ENCODE measurements around the gene ZNF580.

ZNF580 gene

DNA sequence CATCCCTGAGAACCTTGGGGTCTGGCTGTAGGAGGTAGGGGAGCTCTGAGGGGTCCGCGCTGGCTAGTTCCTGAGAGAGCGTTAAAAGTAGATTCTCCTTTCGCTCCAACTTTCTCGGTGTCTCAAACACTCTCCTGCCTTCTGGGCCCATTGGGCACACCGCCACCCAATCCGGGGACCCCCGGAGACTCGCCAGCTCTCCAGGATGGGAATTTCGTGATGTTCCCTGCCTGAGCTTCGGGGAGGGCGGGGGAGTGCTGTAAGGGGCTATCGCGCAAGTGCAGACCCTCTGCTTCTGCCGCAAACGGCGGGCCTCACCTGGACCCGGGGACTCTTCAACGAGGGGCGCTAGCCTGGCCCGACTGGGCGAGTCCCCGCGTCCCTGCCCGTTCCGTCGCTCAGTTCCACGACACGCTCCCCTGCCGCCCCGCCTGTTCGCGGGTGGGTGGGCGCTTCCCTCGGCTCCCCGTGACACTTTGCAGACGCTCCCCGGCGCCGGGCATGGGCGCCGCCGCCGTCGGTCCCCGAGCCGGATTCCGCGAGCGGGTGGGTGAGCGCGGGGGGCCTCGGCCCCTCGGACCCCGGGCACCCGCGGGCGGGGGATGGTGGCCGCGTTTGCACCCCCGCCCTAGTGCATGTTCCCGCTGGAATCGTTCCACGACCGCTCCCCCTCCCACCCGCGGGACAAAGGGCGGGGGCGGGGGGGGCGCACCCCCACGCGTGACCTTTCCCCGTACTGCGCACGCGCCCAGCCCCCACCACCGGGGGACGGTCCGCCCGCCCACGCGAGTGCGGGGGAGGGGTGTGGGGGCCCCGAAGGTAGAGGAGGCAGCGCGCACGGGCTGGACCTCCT, 7.2 kb downstream of the ZNF580 start, which contains the start of gene CCDC106:
Gene CCDC106 (plus strand): TSS at position 481 of the 853 bp plus-strand sequence. CDS start 835 bp downstream, outside the sequence.
- DNase-seq (ENCODE audit: low spot score) = no peak

DNA sequence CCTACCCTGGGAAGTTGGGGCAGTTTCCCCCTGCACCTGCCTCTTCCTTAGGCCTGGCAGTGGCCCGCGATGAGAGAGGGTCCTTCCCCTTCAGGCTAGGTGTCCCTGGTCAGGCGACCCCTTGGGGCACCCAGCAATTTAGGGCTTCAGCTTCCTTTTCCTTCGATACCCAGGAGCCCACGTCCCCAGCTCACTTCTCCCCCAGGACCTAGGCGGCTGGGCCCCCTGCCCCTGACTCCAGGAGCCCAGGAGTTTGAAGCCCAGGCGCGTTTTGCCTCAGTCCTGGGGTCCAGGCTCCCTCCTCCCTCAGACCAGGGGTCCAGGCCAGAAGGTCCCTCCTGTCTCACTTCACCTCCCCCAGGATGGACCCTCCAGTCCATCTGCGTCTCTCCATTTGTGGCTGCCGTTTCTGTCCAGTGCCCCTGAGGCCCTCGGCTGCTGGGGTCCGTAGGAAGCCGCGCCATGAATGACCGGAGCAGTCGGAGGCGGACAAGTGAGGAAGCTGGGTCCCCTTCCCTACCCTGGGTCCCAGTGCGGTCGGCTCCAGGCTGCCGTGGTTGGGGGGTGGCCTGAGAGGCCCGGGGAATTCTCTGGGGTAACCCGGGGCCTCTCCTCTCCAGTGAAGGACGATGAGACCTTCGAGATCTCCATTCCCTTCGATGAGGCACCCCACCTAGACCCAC, 7.9 kb downstream of the ZNF580 start:
- no peak for DNase-seq (ENCODE audit: low spot score)

- DNase-seq (ENCODE audit: low spot score) = no peak
Measured at GRCh38 chr19:55649268-55650125, 8.7 kb downstream of the ZNF580 start.

- no peak for DNase-seq (ENCODE audit: low spot score)
Measured at GRCh38 chr19:55650126-55650557, 9.3 kb downstream of the ZNF580 start.

DNA sequence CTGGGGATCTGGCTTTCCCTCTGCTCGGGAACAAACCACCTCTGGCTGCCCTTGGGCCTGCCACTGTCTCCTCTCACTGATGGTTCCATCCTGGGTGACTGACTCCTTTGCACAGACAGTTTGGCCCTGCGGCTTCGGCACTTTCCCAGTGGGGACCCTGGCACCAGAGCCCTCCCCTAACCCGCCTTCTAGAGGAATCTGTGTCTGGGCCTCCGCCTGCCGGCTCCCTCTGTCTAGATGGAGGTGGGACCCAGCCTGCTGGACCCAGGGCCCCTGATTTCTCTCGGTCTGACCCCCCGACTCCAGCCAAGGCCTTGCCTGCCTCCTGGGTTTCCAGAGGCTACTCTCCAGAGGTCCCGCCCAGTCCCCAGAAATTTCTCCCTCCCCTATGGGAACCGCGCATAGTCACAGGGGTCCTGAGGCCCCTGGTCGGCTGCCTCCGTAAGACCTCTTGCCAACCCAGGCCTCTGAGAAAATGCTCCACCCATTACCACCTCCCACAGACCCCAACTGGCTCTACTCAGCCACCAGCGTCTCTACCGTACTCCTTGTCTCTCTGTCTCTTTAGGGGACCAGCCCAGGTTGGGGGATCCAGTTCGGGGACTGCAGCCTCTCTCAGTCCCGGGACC, 9.9 kb downstream of the ZNF580 start:
- DNase-seq (ENCODE audit: low spot score) = no peak

DNA sequence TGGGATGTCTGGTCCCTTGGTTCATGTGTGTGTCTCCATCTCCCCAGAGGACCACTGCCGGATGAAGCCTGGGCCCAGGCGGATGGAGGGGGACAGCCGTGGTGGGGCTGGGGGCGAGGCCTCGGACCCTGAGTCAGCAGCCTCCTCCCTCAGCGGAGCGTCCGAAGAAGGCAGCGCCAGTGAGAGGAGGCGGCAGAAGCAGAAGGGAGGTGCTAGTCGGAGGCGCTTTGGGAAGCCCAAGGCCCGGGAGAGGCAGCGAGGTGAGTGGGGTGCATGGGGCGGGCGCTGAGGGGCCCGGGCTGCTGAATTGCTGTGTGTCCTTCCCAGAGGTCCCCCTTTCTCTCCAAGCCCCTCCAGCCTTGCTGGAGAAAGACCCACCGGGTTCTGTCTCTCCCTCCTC, 10.4 kb downstream of the ZNF580 start:
- no peak for DNase-seq (ENCODE audit: low spot score)

DNA sequence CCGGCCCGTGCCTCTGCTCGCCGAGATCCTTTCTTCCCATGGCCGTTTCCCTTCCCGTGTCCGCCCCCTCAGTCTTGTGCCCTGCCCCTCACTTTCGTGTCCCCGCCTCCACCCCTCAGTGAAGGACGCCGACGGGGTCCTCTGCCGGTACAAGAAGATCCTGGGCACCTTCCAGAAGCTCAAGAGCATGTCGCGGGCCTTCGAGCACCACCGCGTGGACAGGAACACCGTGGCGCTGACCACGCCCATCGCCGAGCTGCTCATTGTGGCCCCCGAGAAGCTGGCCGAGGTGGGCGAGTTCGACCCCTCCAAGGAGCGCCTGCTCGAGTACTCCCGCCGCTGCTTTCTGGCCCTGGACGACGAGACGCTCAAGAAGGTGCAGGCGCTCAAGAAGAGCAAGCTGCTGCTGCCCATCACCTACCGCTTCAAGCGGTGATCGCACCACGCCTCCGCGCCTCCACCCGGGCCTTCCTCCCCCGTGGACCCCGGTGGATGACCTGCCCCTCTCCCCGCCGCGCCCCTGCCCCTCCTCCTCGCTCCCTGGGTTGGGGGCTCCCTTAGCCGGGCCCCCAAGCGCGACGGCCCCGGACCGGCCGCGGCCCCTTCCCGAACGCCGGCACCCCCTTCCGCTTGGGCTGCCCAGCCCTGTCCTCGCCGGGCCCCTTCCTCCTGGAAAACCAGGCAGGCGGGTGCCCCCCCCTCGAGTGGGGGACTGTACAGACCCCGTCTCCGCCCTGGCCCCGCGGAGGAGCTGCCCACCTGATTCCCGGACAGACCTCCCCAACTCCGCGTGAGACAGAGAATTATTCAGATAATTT, 11.7 kb downstream of the ZNF580 start:
- DNase-seq (ENCODE audit: low spot score) = no peak

GRCh38 chr19:55653651-55654322, 13.0 kb downstream of the ZNF580 start:
- peak; percentile 99 for DNase-seq (ENCODE audit: low spot score)

GRCh38 chr19:55654323-55654867, 13.6 kb downstream of the ZNF580 start:
- peak; percentile 100 for DNase-seq (ENCODE audit: low spot score)

DNA sequence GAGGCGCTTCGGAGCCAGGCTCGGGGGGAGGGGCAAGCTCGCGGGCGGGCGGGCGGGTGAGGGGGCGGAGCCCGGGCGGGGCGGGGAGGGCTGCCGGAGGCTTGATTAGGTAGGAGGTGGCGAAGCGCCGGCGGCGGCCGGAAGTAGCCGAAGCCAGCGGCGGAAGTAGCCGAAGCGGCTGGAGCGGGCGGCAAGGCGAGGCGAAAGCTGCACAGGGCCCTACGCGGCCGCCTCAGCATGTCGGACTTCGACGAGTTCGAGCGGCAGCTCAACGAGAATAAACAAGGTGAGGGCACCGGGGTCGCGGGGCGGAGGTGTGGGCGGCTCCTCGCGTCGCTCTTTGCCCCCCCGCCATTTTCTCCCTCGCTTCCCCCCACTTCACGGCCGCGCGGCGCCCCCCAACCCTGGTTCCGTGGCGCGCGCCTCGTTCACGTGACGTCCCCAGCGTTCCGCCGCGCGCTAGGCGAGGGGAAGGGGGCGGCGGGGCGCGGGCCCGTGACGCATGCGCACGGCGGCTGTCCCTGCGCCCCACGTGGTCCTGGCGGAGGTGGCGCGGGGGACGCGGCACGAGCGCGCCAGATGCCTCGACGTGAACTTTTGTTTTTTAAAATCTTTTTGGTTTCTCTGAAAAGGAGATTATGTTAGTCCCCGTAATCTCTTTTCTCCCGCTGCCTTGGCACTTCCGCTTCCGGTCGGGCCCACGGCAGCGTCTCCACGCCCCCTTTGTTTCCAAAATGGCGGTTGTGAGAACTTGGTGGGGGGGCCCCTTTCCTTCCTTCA, 14.3 kb downstream of the ZNF580 start, which contains the start of gene U2AF2:
Gene U2AF2 (plus strand): TSS at position 168 of the 780 bp plus-strand sequence. CDS start 70 bp downstream, at position 238.
- peak; percentile 96 for DNase-seq (ENCODE audit: low spot score)

DNA sequence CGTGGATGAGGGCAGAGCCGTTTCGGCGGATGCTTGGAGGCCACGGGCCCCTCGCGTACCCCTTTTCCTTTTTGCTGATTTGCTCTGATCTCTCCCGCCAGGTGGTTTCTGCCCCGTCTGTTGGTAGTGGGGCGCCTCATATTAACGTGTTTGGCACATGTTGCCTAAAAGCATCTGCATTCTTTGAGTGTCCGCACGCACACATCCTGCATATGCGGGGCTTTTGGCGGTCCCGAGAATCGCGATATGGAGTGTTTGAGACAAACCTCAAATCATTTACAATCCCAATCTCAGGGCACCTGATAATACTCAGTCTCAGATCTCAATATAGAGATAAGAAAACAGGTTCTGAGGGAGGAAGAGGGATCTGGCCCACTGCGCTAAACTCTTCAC, 14.8 kb downstream of the ZNF580 start:
- no peak for DNase-seq (ENCODE audit: low spot score)

DNA sequence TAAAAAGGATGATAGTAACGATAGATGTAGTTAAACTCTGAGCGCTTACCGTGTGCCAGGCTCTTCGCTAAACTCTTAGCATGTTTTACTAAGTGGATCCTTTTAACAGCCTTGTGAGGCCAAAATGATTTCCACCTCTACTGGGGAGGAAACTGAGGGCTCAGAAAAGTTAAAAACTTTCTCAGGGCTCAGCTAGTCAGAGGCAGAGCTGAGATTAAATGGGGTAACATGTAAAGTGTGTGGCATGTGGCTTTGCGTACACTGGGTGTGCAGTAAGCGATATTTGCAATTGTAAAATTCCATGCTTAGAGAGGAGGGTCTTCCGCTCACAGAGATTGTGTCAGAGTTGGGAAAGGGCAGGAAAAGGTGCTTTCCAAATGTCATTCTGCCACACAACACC, 15.8 kb downstream of the ZNF580 start:
- DNase-seq (ENCODE audit: low spot score) = no peak

- no peak for DNase-seq (ENCODE audit: low spot score)
Measured at GRCh38 chr19:55656988-55657747, 16.4 kb downstream of the ZNF580 start.

DNA sequence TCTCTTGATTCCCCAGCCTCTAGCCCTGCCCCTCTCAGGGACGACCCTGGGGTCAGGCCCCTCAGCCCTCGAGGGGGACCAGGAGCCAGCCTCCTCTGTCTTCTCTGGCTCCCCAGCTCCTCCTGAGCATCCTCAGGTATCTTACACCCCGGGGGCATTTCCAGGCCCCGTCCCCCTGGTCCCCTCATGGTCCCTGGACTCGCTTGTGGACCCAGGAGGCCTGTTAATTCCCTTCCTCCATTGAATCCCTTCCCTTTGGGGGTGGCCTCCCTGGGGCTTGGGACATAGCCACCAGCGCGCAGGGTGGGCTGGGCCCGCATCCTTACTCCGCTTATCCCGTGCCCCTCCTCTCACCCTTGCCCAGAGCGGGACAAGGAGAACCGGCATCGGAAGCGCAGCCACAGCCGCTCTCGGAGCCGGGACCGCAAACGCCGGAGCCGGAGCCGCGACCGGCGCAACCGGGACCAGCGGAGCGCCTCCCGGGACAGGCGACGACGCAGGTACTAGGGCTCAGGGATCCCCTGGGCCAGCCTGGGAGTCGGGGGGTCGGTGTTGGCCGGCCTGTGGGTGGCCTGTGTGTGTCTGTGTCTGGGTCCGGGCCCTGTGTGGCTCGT, 18.2 kb downstream of the ZNF580 start:
- no peak for DNase-seq (ENCODE audit: low spot score)

- no peak for DNase-seq (ENCODE audit: low spot score)
Measured at GRCh38 chr19:55659822-55660221, 19.0 kb downstream of the ZNF580 start.

DNA sequence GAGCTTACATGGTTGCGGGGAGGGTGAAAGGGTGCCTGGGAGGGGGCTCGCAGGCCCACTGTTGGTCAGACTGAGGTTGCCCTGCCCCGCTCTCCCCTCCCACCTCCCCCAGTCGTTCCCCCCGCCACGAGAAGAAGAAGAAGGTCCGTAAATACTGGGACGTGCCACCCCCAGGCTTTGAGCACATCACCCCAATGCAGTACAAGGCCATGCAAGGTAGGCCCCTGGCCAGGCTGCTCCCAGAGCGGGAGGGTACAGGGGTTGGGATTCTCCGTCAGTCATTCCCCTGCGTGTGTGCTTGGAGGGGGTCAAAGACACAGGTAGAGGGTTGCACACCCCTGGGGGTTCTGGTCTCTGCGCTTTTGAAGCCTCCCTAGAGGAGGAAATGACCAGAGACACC, 19.6 kb downstream of the ZNF580 start:
- DNase-seq (ENCODE audit: low spot score) = no peak

- no peak for DNase-seq (ENCODE audit: low spot score)
Measured at GRCh38 chr19:55660991-55661390, 20.2 kb downstream of the ZNF580 start.

DNA sequence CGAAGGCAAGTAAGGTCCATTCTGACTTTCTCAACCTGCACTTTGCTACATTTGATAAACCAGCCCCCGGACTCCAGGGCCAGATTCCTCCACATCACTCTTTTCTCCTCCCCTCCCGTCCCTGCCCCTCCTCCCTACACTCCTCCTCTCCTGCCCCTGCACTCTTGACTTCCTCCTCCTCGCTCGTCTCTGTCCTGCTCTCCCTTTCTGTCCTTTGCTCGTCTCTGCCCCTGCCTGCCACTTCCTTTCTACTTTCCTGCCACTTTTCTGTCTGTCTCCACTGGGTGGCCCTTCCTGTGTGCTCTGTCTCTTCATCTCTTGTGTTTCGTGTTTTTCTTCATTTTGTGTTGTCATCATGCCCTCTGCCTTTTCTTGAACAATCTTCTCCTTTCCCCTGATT, 21.0 kb downstream of the ZNF580 start:
- no peak for DNase-seq (ENCODE audit: low spot score)

Measured in SW480 (cell line).